Liver (tissue), 9 donors: ENCODE measurements around the gene HES4. TPM values are rescaled to one million over a fixed set of nuclear protein-coding genes. Genes with fewer than 3 reads are reported as not detected.

Source experiments
- DNase-seq: peaks from one replicate; pipeline ENCODE4 v3.0.0-alpha.2; 2017; ENCODE audit warnings: low spot score
- H3K27ac ChIP-seq, 2 donors: one replicate each; pipeline ENCODE4 v1.7.0; 2013; ENCODE audit warnings: inconsistent platforms in 2 of 2, low read length in 2 of 2, control low read depth in 1 of 2, low read depth in 1 of 2, mild to moderate bottlenecking in 1 of 2
- H3K27me3 ChIP-seq, 4 donors: one replicate each; pipeline versions ENCODE4 v1.6.1 to v1.7.0; 2013; ENCODE audit warnings: low read length in 3 of 4, inconsistent platforms in 1 of 4, mild to moderate bottlenecking in 1 of 4, moderate library complexity in 1 of 4; ENCODE audit not compliant: control insufficient read depth in 4 of 4, insufficient read depth in 4 of 4
- H3K36me3 ChIP-seq, 4 donors: one replicate each; pipeline versions ENCODE4 v1.6.1 to v1.7.0; 2013; ENCODE audit warnings: low read length in 3 of 4, mild to moderate bottlenecking in 3 of 4, low read depth in 1 of 4, moderate library complexity in 1 of 4; ENCODE audit not compliant: control insufficient read depth in 4 of 4, insufficient read depth in 3 of 4
- H3K4me1 ChIP-seq, 4 donors: one replicate each; pipeline versions ENCODE4 v1.6.1 to v1.7.0; 2013; ENCODE audit warnings: low read length in 3 of 4, mild to moderate bottlenecking in 3 of 4, moderate library complexity in 1 of 4; ENCODE audit not compliant: control insufficient read depth in 4 of 4, insufficient read depth in 4 of 4
- H3K4me3 ChIP-seq, 3 donors: one replicate each; pipeline versions ENCODE4 v1.6.1 to v1.7.0; 2013; ENCODE audit warnings: low read length in 3 of 3, control low read depth in 1 of 3, low read depth in 1 of 3, mild to moderate bottlenecking in 1 of 3
- H3K9ac ChIP-seq, 2 donors: one replicate each; pipeline ENCODE4 v1.7.0; 2013; ENCODE audit warnings: low read length in 2 of 2, mild to moderate bottlenecking in 2 of 2, moderate library complexity in 2 of 2, control low read depth in 1 of 2, low read depth in 1 of 2
- H3K9me3 ChIP-seq, 4 donors: one replicate each; pipeline versions ENCODE4 v1.6.1 to v1.7.0; 2013; ENCODE audit warnings: low read length in 3 of 4; ENCODE audit not compliant: control insufficient read depth in 4 of 4
- ATF3 ChIP-seq: IDR thresholded peaks from 2 replicates; pipeline ENCODE4 v1.6.1; 2016; ENCODE audit warnings: antibody characterized with exemption
- CTCF ChIP-seq: fragments of 150-350 bp; IDR thresholded peaks from 2 replicates; pipeline ENCODE4 v1.5.1; 2017; ENCODE audit warnings: improper control_type of control experiment, low read depth, low read length; ENCODE audit not compliant: missing input control
- EGR1 ChIP-seq, 2 donors: IDR thresholded peaks; 2 replicates each; pipeline ENCODE4 v1.6.1; 2016 to 2018; ENCODE audit warnings: antibody characterized with exemption in 2 of 2, low read depth in 2 of 2
- FOXA1 ChIP-seq: IDR thresholded peaks from 2 replicates; pipeline ENCODE4 v1.6.1; 2016; ENCODE audit warnings: antibody characterized with exemption
- FOXA2 ChIP-seq: IDR thresholded peaks from 2 replicates; pipeline ENCODE4 v1.6.1; 2016; ENCODE audit warnings: antibody characterized with exemption
- GABPA ChIP-seq, 2 donors: IDR thresholded peaks in 1 of 2; conservative IDR thresholded peaks in 1 of 2; 2 replicates each; pipeline ENCODE4 v1.6.1; 2016; ENCODE audit warnings: antibody characterized with exemption in 2 of 2, mild to moderate bottlenecking in 1 of 2, moderate library complexity in 1 of 2
- HNF4A ChIP-seq, 2 donors: conservative IDR thresholded peaks; 2 replicates each; pipeline ENCODE4 v1.6.1; 2016; ENCODE audit warnings: antibody characterized with exemption in 2 of 2, mild to moderate bottlenecking in 2 of 2
- HNF4G ChIP-seq: IDR thresholded peaks from 2 replicates; pipeline ENCODE4 v1.6.1; 2016; ENCODE audit warnings: antibody characterized with exemption
- JUND ChIP-seq, 2 donors: IDR thresholded peaks; 2 replicates each; pipeline ENCODE4 v1.6.1; 2016; ENCODE audit warnings: antibody characterized with exemption in 2 of 2
- MAX ChIP-seq: IDR thresholded peaks from 2 replicates; pipeline ENCODE4 v1.6.1; 2016; ENCODE audit warnings: antibody characterized with exemption
- NR2F2 ChIP-seq: IDR thresholded peaks from 2 replicates; pipeline ENCODE4 v1.6.1; 2016; ENCODE audit warnings: antibody characterized with exemption
- REST ChIP-seq: IDR thresholded peaks from 2 replicates; pipeline ENCODE4 v1.6.1; 2016; ENCODE audit warnings: antibody characterized with exemption, mild to moderate bottlenecking
- RXRA ChIP-seq, 2 donors: IDR thresholded peaks; 2 replicates each; pipeline ENCODE4 v1.6.1; 2017 to 2018; ENCODE audit warnings: antibody characterized with exemption in 2 of 2, mild to moderate bottlenecking in 1 of 2
- SP1 ChIP-seq: IDR thresholded peaks from 2 replicates; pipeline ENCODE4 v1.6.1; 2018; ENCODE audit warnings: antibody characterized with exemption, mild to moderate bottlenecking
- YY1 ChIP-seq: IDR thresholded peaks from 2 replicates; pipeline ENCODE4 v1.6.1; 2016; ENCODE audit warnings: antibody characterized with exemption, mild to moderate bottlenecking
- ZBTB33 ChIP-seq: IDR thresholded peaks from 2 replicates; pipeline ENCODE4 v1.6.1; 2016; ENCODE audit warnings: antibody characterized with exemption
- WGBS: extraction: QIAGEN DNeasy Blood & Tissue Kit; methylation state at CpG from one replicate; pipeline ENCODE4 v1.1.7; 2013; 5-methylcytosine and 5-hydroxymethylcytosine counted together
- polyA plus RNA-seq, 2 donors: library from polyadenylated mRNA; stranded (reverse) in 1 of 2; unstranded in 1 of 2; fragments of 200-250 nt in 1 of 2; fragments of >200 nt in 1 of 2; fragmentation: Nextera tagmentation in 1 of 2; extraction: Ambion mirVana in 1 of 2; gene quantifications; one replicate each; pipeline versions ENCODE4 v1.2.1 to v1.2.3, GENCODE V29; 2013 to 2015
- total RNA-seq, 2 donors: library from RNA; depleted of rRNA; stranded (reverse); fragments of >200 nt; gene quantifications; one replicate each; pipeline ENCODE4 v1.2.3, GENCODE V29; 2014
- donor health status: healthy.
- donor health status: healthy.
- donor health status: healthy.
- donor health status: healthy.
- donor health status: healthy.

The HES4 gene
- total and polyA plus RNA-seq, 4 donors = 0.93 to 1.9 (median 1.7) TPM

DNA sequence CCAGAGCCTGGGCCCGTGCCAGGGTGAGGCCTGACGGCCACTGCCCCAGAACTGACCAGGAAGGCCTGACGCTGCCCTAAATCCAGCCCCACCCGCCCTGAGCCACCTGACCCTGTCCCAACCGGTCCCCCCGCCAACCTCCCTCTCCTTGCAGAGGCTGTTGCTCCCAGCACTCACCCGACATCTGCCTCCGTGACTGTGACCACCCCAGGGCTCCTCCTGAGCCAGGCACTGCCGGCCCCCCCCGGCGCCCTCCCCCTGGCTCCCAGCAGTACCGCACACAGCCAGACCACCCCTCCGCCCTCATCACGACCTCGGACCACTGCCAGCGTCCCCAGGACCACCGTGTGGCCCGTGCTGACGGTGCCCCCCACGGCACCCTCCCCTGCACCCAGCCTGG is 46.3 kb upstream of the HES4 start:
- DNase-seq = no peak

GRCh38 chr1:1045129-1045528 is 45.2 kb upstream of the HES4 start:
- no peak for DNase-seq
- no peaks in the 10 kb centered on the region for H3K9me3 ChIP-seq
- H3K27me3 ChIP-seq = no peaks in the 10 kb centered on the region
- H3K9ac ChIP-seq = no peak overlapping the region
- WGBS = 94% methylated on average over 23 of the region's 23 CpGs
- H3K27ac ChIP-seq = no peak overlapping the region
- H3K4me3 ChIP-seq = no peak overlapping the region
- H3K4me1 ChIP-seq = peaks cover 3 to 5% (median 5%) of the 10 kb centered on the region in 4 donors
- H3K36me3 ChIP-seq = peaks cover 0 to 26% (median 8%) of the 10 kb centered on the region in 4 donors
- TF ChIP-seq ATF3 (no peak), REST (no peak), FOXA2 (no peak), HNF4A (conservative IDR thresholded peaks at IDR 0.05) (no peak), EGR1 (IDR thresholded peaks at IDR 0.05; ENCODE audit: low read depth in 2 of 2) (no peak), SP1 (no peak), RXRA (IDR thresholded peaks at IDR 0.05) (no peak), HNF4G (no peak), MAX (no peak), NR2F2 (no peak), GABPA (IDR thresholded peaks at IDR 0.05 in 1 of 2, conservative IDR thresholded peaks at IDR 0.05 in 1 of 2) (no peak), ZBTB33 (no peak), YY1 (no peak), FOXA1 (no peak), JUND (IDR thresholded peaks at IDR 0.05) (no peak), CTCF (no peak)

More for the DNA sequence above, 46.3 kb upstream of the HES4 start:
- no peak overlapping the region for H3K27ac ChIP-seq
- no peaks in the 10 kb centered on the region for H3K4me1 ChIP-seq
- H3K4me3 ChIP-seq = no peak overlapping the region
- WGBS = 96% methylated on average over 20 of the region's 20 CpGs
- H3K36me3 ChIP-seq = peaks cover 0 to 26% (median 8%) of the 10 kb centered on the region in 4 donors
- H3K27me3 ChIP-seq = no peaks in the 10 kb centered on the region
- no peaks in the 10 kb centered on the region for H3K9me3 ChIP-seq
- no peak overlapping the region for H3K9ac ChIP-seq
- TF ChIP-seq ATF3 = no peak
- no peak for TF ChIP-seq GABPA (IDR thresholded peaks at IDR 0.05 in 1 of 2, conservative IDR thresholded peaks at IDR 0.05 in 1 of 2)
- TF ChIP-seq HNF4G = no peak
- TF ChIP-seq CTCF = no peak
- no peak for TF ChIP-seq NR2F2
- TF ChIP-seq RXRA (IDR thresholded peaks at IDR 0.05) = no peak
- TF ChIP-seq MAX = no peak
